Chondrocyte (in vitro differentiated cells): Measurements from ENCODE around the gene MYMK. TPM values are rescaled to one million over a fixed set of nuclear protein-coding genes. Genes with fewer than 3 reads are reported as not detected.

ENCODE experiments used
- DNase-seq: peaks from one replicate; pipeline ENCODE4 v3.0.0; 2021; ENCODE audit warnings: mixed read lengths, low spot score
- H3K27ac Mint-ChIP-seq: one replicate; pipeline ENCODE4 v1.8.0; 2021; ENCODE audit warnings: mild to moderate bottlenecking, moderate library complexity, mixed read lengths; ENCODE audit not compliant: unreplicated experiment
- H3K27me3 Mint-ChIP-seq: 2 replicates; pipeline ENCODE4 v1.8.0; 2021; ENCODE audit warnings: low read depth, mixed read lengths
- H3K36me3 Mint-ChIP-seq: 2 replicates; pipeline ENCODE4 v1.8.0; 2021; ENCODE audit warnings: low read depth, mixed read lengths
- H3K4me1 Mint-ChIP-seq: 2 replicates; pipeline ENCODE4 v1.8.0; 2021; ENCODE audit warnings: low read depth, mild to moderate bottlenecking, mixed read lengths
- H3K4me3 Mint-ChIP-seq: one replicate; pipeline ENCODE4 v1.8.0; 2021; ENCODE audit warnings: mild to moderate bottlenecking, moderate library complexity, mixed read lengths; ENCODE audit not compliant: unreplicated experiment
- H3K9me3 Mint-ChIP-seq: 2 replicates; pipeline ENCODE4 v1.8.0; 2021; ENCODE audit warnings: low read depth, mixed read lengths
- total RNA-seq: library from RNA; stranded (reverse); gene quantifications from 3 replicates; pipeline ENCODE4 v1.2.1, GENCODE V29; 2021
- TF ChIP-seq, protein P1 (sequence below): fragments of 200-600 bp; sonication (generic); IDR thresholded peaks from 2 replicates; pipeline ENCODE4 v1.5.0; 2021; ENCODE audit warnings: antibody characterized with exemption, mild to moderate bottlenecking, moderate library complexity

The MYMK gene
- total RNA-seq, 1 donor from 2014 or later, result not detected

DNA sequence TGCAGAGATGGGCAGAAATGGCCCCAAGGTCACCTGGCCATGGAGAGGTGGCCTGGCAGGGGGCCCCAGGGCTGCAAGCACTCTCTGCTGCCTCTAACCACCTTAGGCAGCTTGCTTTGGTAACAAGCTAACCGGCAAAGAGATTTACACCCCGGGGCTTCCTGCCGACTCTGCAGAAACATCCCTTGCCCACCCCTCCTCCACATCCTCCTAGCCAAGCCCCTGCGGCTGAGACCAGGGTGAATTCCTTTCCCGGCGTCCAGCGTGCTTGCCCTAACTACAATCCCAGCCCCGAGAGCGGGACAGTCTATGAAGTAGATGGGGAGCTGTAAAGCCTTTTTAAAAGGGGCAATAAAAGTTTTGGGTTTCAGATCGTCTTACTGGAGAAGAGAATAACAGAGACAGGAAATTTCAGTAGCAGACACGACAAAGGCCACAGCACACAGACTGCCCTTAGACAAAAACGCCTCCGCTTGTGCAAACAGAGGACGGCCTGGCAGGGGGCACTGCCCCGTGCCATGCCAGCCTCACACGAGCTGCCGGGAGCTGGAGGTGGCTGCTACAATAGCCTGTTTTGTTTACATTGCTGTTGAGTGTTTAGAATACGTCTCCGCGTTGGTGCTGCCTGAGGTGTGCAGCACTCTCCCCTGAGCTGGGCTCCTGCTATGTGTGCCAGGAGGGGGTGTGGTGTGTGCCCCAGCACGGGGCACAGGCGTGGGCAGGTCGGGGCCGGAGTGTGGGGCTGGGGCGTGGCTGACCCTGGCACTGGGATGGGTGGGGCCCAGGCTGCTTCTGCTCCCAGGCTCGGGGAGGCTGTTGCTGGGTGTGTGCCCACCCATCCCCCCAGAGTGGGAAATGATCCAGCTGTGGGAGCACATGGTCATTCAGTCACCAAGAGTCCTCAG lies 15.3 kb downstream of the MYMK start:
- Mint-ChIP-seq H3K27me3 (no peaks in the 10 kb centered on the region), H3K27ac (peak overlapping the region; percentile 20), H3K4me1 (peaks cover 36% of the 10 kb centered on the region), H3K4me3 (peak overlapping the region; percentile 47), H3K9me3 (no peaks in the 10 kb centered on the region), H3K36me3 (no peaks in the 10 kb centered on the region)
- TF ChIP-seq, protein P1, sequence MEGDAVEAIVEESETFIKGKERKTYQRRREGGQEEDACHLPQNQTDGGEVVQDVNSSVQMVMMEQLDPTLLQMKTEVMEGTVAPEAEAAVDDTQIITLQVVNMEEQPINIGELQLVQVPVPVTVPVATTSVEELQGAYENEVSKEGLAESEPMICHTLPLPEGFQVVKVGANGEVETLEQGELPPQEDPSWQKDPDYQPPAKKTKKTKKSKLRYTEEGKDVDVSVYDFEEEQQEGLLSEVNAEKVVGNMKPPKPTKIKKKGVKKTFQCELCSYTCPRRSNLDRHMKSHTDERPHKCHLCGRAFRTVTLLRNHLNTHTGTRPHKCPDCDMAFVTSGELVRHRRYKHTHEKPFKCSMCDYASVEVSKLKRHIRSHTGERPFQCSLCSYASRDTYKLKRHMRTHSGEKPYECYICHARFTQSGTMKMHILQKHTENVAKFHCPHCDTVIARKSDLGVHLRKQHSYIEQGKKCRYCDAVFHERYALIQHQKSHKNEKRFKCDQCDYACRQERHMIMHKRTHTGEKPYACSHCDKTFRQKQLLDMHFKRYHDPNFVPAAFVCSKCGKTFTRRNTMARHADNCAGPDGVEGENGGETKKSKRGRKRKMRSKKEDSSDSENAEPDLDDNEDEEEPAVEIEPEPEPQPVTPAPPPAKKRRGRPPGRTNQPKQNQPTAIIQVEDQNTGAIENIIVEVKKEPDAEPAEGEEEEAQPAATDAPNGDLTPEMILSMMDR, result peak; percentile 49
- DNase-seq, result no peak

- H3K27ac Mint-ChIP-seq, result no peak overlapping the region
- DNase-seq, result no peak
- peaks cover 2% of the 10 kb centered on the region for H3K27me3 Mint-ChIP-seq
- H3K4me1 Mint-ChIP-seq, result peaks cover 29% of the 10 kb centered on the region
- peaks cover 1% of the 10 kb centered on the region for H3K36me3 Mint-ChIP-seq
- no peaks in the 10 kb centered on the region for H3K9me3 Mint-ChIP-seq
- TF ChIP-seq, protein P1, result no peak
- no peak overlapping the region for H3K4me3 Mint-ChIP-seq
Observed at GRCh38 chr9:133508046-133508445, 16.7 kb downstream of the MYMK start.

DNA sequence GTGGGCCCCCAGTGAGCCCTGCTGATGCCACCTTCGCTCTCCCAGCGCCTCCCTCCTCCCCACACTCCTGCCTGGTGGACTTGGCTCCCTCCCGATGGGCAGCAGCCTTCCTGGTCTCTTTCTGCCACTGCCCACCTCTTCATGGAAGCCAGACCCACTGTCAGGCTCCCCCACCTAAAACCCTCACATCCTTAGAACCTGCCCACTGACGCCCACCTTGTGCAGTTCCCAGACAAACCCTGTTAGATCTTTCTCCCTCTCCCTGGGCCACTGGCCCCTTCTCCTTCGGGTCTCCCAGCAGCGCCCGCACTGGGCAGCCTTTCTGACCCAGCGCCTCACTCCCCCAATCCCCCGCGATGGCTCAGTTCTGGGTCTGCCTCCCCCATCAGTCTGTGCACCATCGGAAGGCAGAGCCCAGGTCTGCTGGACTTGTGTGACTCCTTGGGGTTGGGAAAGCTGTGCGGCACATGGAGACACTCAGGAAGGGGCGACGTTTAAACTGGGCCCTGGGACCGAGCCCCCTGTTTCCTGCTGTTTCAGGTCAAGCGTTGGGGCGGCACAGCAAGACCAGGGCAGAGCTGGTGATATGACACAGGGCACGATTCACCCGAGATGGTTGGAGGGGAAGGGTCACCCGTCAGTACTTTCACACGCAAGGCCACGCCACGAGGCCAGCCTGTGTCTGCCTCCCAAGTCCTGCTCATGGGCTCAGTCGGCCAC lies 17.4 kb downstream of the MYMK start:
- Mint-ChIP-seq H3K36me3 (peaks cover 2% of the 10 kb centered on the region), H3K9me3 (peaks cover 4% of the 10 kb centered on the region), H3K4me3 (no peak overlapping the region)

DNA sequence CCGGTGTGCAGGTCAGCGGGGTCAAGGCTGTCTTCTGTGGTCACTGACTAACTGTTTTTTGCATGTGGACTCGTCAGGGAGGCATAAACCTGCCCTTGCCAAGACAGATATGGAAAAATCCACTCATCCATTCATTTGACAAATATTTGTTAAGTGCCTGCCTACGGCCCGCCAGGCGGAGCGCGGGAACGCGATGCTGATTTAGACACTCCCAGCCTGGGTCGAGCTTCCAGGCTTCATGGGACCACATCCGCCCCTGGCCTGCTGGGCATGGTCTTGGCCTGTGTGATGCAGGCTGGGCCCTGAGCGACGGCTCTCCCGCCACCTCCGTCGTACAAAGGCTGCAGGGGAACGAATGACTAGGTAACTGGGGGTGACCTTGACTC lies 18.1 kb downstream of the MYMK start:
- TF ChIP-seq, protein P1, result peak; percentile 49
- peaks cover 8% of the 10 kb centered on the region for H3K36me3 Mint-ChIP-seq
- H3K27ac Mint-ChIP-seq, result no peak overlapping the region
- H3K9me3 Mint-ChIP-seq, result peaks cover 10% of the 10 kb centered on the region
- no peak for DNase-seq
- H3K4me1 Mint-ChIP-seq, result peaks cover 29% of the 10 kb centered on the region
- no peak overlapping the region for H3K4me3 Mint-ChIP-seq
- peaks cover 2% of the 10 kb centered on the region for H3K27me3 Mint-ChIP-seq

More for the DNA sequence above, 17.4 kb downstream of the MYMK start:
- DNase-seq, result no peak
- Mint-ChIP-seq H3K27me3 (peaks cover 2% of the 10 kb centered on the region), H3K27ac (no peak overlapping the region), H3K4me1 (peaks cover 29% of the 10 kb centered on the region)
- TF ChIP-seq, protein P1, result no peak

- no peak for DNase-seq
- peaks cover 15% of the 10 kb centered on the region for H3K9me3 Mint-ChIP-seq
- TF ChIP-seq, protein P1, result no peak
Observed at GRCh38 chr9:133505901-133506652, 18.7 kb downstream of the MYMK start.

More at GRCh38 chr9:133505901-133506652, 18.7 kb downstream of the MYMK start:
- Mint-ChIP-seq H3K4me1 (peaks cover 29% of the 10 kb centered on the region), H3K4me3 (no peak overlapping the region), H3K36me3 (peaks cover 11% of the 10 kb centered on the region), H3K27ac (no peak overlapping the region), H3K27me3 (peaks cover 2% of the 10 kb centered on the region)
